ENCODE measurements around the gene FBXW8. TPM values are rescaled to one million over a fixed set of nuclear protein-coding genes. Genes with fewer than 3 reads are reported as not detected.
A peak's percentile ranks its signal among the peaks of the same experiment; 100 is the strongest.

FBXW8 gene
- total RNA-seq, 1 experiment from 2014 or later: 9.1 TPM

GRCh38 chr12:116887244-116887643, 23.5 kb upstream of the FBXW8 start:
- no peak for DNase-seq (ENCODE audit: low read depth)

DNA sequence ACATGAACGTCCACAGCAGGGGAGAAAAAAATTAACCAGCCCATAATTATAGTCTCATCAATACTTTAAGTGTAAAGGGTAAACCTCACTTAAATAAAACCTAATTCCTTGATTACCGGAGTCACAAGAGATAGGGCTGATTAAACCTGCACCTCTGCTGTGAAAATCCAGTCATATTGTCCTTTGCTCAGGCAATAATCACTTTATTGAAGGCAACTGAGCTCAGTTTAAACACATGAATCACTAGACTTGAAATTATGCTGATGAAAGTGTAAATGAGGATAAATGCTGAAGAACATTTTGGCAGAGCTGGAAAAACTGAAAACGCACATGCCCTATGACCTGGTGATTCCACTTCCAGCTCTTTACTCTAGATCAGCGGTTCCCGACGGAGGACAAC, 22.9 kb upstream of the FBXW8 start:
- no peak for DNase-seq (ENCODE audit: low read depth)

DNA sequence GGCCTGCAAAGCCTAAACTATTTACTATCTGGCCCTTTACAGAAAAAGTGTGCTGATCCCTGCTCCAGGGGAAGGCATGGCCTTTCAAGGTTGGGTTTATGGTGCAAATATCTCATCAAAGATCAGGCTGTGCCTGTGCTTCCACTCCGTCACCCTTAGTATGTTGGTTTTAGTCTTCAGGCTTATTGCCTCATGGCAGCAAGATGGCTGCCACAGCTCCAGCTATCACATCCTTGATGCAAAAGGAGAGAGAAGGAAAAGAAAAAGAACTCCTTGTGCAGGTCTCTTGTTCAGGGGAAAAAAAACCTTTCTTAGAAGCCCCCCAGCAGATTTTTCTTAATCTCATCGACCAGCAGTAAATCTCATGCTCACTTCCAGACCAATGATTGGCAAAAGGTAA, 20.4 kb upstream of the FBXW8 start:
- no peak for DNase-seq (ENCODE audit: low read depth)

- no peak for DNase-seq (ENCODE audit: low read depth)
These were observed 19.7 kb upstream of the FBXW8 start for GRCh38 chr12:116891019-116891418.

GRCh38 chr12:116892349-116893140, 18.2 kb upstream of the FBXW8 start:
- DNase-seq (ENCODE audit: low read depth): no peak

- DNase-seq (ENCODE audit: low read depth): no peak
These were observed 15.8 kb upstream of the FBXW8 start for GRCh38 chr12:116894913-116895312.

DNA sequence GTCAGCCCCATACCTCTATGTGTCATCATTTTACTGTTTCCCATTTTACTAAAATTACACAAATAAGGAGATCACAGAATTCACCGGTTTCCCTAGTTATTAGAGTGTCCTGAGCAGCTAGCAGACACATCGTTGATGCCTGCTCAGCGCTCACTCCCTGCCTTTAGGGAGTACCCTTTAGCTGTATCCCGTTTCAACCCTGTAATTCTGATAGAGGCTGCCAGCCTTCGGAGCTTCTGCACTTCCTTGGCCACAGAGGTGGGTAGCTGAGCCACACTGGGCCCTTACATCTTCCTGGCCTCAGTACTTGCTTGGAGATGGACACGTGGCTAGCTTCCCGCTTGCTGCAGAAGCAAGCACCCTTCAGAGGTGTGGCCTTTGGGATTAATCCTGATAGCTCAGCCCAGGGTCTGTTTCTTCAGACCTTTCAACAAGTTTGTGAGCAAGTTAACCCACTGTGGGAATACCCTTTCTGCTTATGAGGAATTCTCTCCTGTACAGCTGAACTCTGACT, 14.3 kb upstream of the FBXW8 start:
- no peak for DNase-seq (ENCODE audit: low read depth)

DNA sequence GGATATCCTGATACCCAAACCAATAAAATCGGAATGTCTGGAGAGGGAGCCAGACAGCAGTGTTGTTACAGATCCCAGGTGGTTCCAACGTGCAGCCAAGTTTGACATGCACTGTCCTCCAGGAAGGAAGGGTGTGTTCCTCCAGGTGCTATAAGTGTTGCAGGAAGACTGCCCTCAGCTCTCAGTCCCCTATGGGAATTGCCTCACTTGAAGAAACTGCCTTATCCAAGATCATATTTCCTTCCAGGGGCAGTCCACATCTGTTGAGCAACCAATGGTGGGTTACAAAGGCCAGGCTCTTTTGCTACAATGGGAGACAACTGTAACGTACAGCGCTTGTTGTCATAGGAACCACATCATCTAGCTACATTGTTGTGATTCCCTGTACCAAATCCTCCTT, 13.3 kb upstream of the FBXW8 start:
- DNase-seq (ENCODE audit: low read depth): no peak

DNA sequence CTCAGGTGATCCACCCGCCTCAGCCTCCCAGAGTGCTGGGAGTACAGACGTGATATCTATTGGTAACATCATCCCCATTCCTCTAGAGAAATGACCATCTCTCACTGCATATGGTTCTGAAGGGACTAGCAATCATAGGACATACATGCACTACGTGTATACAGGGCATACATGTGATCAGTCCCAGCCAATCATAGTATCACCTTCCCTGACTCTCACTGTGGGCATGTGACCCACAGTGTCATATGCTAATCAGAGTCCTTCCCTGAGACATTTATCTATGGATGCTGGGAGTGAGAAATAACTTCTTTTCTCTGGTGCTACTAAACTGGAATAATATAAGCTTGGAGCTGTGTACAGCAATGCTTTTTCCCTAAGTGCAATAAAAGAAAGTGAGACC, 12.1 kb upstream of the FBXW8 start:
- DNase-seq (ENCODE audit: low read depth): no peak

DNA sequence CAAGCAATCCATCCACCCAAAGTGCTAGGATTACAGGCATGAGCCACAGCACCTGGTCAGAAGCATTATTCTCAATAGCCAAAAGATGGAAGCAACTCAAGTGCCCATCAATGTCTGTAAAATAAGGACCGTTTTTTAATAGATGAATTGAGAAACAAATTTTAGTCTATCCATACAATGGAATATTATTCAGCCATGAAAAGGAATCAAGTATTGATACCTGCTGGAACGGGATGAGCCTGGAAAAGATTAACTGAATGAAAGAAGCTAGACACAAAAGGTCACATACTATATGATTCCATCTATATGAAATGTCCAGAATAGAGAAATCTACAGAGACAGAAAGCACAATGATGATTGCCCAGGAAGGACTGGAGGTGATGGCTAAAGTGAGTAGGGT, 9.1 kb upstream of the FBXW8 start:
- no peak for DNase-seq (ENCODE audit: low read depth)

- DNase-seq (ENCODE audit: low read depth): no peak
These were observed 6.9 kb upstream of the FBXW8 start for GRCh38 chr12:116903818-116904217.

DNA sequence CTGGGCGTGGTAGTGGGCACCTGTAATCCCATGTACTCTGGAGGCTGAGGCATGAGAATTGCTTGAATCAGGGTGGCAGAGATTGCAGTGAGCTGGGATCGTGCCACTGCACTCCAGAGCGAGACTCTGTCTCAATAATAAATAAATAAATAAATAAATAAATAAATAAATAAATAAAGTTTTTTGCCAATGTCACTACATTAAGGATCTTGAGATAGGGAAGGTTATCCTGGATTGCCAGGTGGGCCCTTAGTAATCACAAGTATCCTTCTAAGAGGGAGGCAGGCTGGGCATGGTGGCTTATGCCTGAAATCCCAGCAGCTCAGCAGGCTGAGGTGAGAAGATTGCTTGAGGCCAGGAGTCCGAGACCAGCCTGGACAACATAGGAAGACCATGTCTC, 4.5 kb upstream of the FBXW8 start:
- DNase-seq (ENCODE audit: low read depth): no peak

GRCh38 chr12:116910280-116910644, 488 bp upstream of the FBXW8 start:
- DNase-seq (ENCODE audit: low read depth): no peak

DNA sequence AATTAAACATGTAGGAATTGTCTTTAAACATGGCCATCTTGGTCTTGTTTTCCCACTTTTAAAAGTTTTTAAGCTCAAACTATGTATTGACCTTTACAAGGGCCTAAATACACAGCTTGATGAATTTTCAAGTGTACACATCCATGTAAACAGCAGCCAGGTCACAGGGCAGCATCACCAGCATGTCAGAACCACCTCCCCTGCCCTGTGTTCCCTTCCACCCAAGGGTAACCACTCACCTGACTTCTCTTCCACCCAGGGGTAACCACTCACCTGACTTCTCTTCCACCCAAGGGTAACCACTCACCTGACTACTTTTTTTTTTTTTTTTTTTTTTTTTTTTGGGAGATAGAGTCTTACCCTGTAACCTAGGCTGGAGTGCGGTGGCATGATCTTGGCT, 4.6 kb downstream of the FBXW8 start:
- no peak for DNase-seq (ENCODE audit: low read depth)

GRCh38 chr12:116916122-116916521, 5.4 kb downstream of the FBXW8 start:
- peak; percentile 39 for DNase-seq (ENCODE audit: low read depth)

- DNase-seq (ENCODE audit: low read depth): peak; percentile 94
These were observed 6.0 kb downstream of the FBXW8 start for GRCh38 chr12:116916714-116917114.

GRCh38 chr12:116918464-116918863, 7.7 kb downstream of the FBXW8 start:
- no peak for DNase-seq (ENCODE audit: low read depth)

- DNase-seq (ENCODE audit: low read depth): no peak
These were observed 8.5 kb downstream of the FBXW8 start for GRCh38 chr12:116919247-116919661.

GRCh38 chr12:116919706-116920485, 9.1 kb downstream of the FBXW8 start:
- DNase-seq (ENCODE audit: low read depth): no peak

DNA sequence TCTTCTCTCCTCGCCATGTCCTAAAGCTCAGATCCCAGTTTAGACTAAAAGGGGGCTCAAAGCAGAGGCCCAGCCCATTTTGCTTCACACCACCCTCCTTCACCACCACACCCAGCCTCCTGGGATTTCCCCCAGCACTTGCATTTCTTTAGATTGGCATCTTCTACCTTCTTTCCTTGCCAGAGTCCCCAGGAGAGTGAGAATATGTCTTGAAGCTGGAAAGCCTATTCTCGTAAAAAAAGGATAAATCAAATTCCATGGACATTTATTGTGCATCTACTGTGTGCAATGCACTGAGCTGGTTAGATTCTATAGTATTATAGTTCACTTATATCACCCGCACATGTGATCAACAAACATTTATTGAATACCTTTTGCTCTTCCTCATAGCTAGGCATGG, 10.2 kb downstream of the FBXW8 start:
- no peak for DNase-seq (ENCODE audit: low read depth)

GRCh38 chr12:116922194-116922897, 11.6 kb downstream of the FBXW8 start:
- DNase-seq (ENCODE audit: low read depth): no peak
